H1 (cell line): ENCODE data around the gene FAT1. TPM values are rescaled to one million over a fixed set of nuclear protein-coding genes. Genes with fewer than 3 reads are reported as not detected.

ENCODE experiments used
- CTCF ChIA-PET: fragments of 300-600 bp; sonication (Branson Sonifier 250); formaldehyde crosslinking; loops from one replicate; lab custom pipeline; 2021; ENCODE audit not compliant: partially characterized antibody; lab: Charles Lee
- POLR2A ChIA-PET: fragments of 300-600 bp; sonication (Branson Sonifier 250); formaldehyde crosslinking; loops from one replicate; lab custom pipeline; 2021; ENCODE audit warnings: inconsistent platforms; ENCODE audit not compliant: partially characterized antibody; lab: Charles Lee
- DNase-seq, 2 experiments: peaks; one replicate each; pipeline versions ENCODE4 v3.0.0 to v3.0.0-alpha.2; 2010 to 2022; ENCODE audit warnings: low spot score in 2 of 2, low read depth in 1 of 2, mixed read lengths in 1 of 2
- FAIRE-seq: peaks from 2 replicates; lab custom pipeline; 2011; peaks lifted over from hg19 to GRCh38; lab: Jason Lieb, UNC
- H2AFZ ChIP-seq: 2 replicates; pipeline ENCODE4 v1.8.1; 2012; ENCODE audit warnings: low read length, inconsistent platforms
- H2AK5ac ChIP-seq: 2 replicates; pipeline ENCODE4 v1.6.1; 2013; ENCODE audit warnings: low read depth, low read length
- H2BK120ac ChIP-seq: replicated peaks from 2 replicates; pipeline ENCODE3; 2013; ENCODE audit warnings: low read depth, low read length, inconsistent platforms
- H2BK12ac ChIP-seq: 2 replicates; pipeline ENCODE4 v1.6.1; 2013; ENCODE audit warnings: low read depth, low read length
- H2BK15ac ChIP-seq: 2 replicates; pipeline ENCODE4 v1.6.1; 2013; ENCODE audit warnings: low read length
- H2BK20ac ChIP-seq: 2 replicates; pipeline ENCODE4 v1.6.1; 2013; ENCODE audit warnings: low read length
- H2BK5ac ChIP-seq: 2 replicates; pipeline ENCODE4 v1.6.1; 2013; ENCODE audit warnings: low read depth, low read length
- H3K14ac ChIP-seq: 2 replicates; pipeline ENCODE4 v1.6.1; 2013; ENCODE audit warnings: inconsistent platforms; ENCODE audit not compliant: insufficient read length
- H3K18ac ChIP-seq: 2 replicates; pipeline ENCODE4 v1.6.1; 2013; ENCODE audit warnings: low read length; ENCODE audit errors: extremely low read depth
- H3K23ac ChIP-seq: 2 replicates; pipeline ENCODE4 v1.6.1; 2013; ENCODE audit warnings: inconsistent platforms; ENCODE audit not compliant: insufficient read length
- H3K23me2 ChIP-seq: 2 replicates; pipeline ENCODE4 v1.6.1; 2013; ENCODE audit warnings: low read depth, low read length
- H3K27ac ChIP-seq: 2 replicates; pipeline ENCODE4 v1.6.1; 2011; ENCODE audit warnings: low read depth, low read length, inconsistent platforms
- H3K27me3 ChIP-seq, 4 experiments: replicated peaks in 1 of 4; 1 replicate in 1 of 4; 2 replicates in 3 of 4; pipeline versions ENCODE4 v1.6.1 to v1.8.1; 2011 to 2013; ENCODE audit warnings: low read length in 3 of 4, mild to moderate bottlenecking in 3 of 4, inconsistent platforms in 2 of 4, mixed read lengths in 2 of 4, moderate library complexity in 1 of 4; ENCODE audit not compliant: control insufficient read depth in 3 of 4, insufficient read depth in 3 of 4; ENCODE audit errors: extremely low read depth in 1 of 4
- H3K36me3 ChIP-seq, 4 experiments: 2 replicates each; pipeline versions ENCODE4 v1.6.1 to v1.8.1; 2011 to 2013; ENCODE audit warnings: mild to moderate bottlenecking in 4 of 4, low read length in 3 of 4, moderate library complexity in 2 of 4, control low read depth in 1 of 4, inconsistent platforms in 1 of 4; ENCODE audit not compliant: insufficient read depth in 4 of 4, control insufficient read depth in 2 of 4
- H3K4ac ChIP-seq: replicated peaks from 2 replicates; pipeline ENCODE3; 2013; ENCODE audit warnings: low read length, low read depth, mixed read lengths, inconsistent platforms; ENCODE audit not compliant: insufficient read length
- H3K4me1 ChIP-seq, 4 experiments: replicated peaks in 1 of 4; 1 replicate in 1 of 4; 2 replicates in 3 of 4; pipeline versions ENCODE4 v1.6.1 to v1.8.1; 2011 to 2013; ENCODE audit warnings: low read length in 3 of 4, inconsistent platforms in 2 of 4, mixed read lengths in 1 of 4; ENCODE audit not compliant: insufficient read depth in 4 of 4, control insufficient read depth in 3 of 4
- H3K4me2 ChIP-seq, 2 experiments: 2 replicates each; pipeline versions ENCODE4 v1.6.1 to v1.8.1; 2011 to 2013; ENCODE audit warnings: low read depth in 2 of 2, low read length in 2 of 2, control low read depth in 1 of 2, inconsistent platforms in 1 of 2, mild to moderate bottlenecking in 1 of 2; ENCODE audit not compliant: insufficient read depth in 1 of 2
- H3K4me3 ChIP-seq, 4 experiments: fragments of 200-600, 300-600 bp in 1 of 4; sonication (generic), shearing (Covaris generic), sonication (Bioruptor Twin) in 1 of 4; 2 replicates each; pipeline versions ENCODE4 v1.5.1 to v1.8.1; 2011 to 2016; ENCODE audit warnings: low read length in 4 of 4, low read depth in 3 of 4, control low read depth in 2 of 4, inconsistent platforms in 2 of 4, mild to moderate bottlenecking in 2 of 4, mixed read lengths in 1 of 4, moderate library complexity in 1 of 4; ENCODE audit not compliant: insufficient read depth in 2 of 4; ENCODE audit errors: extremely low read depth in 1 of 4
- H3K56ac ChIP-seq: replicated peaks from 2 replicates; pipeline ENCODE3; 2013; ENCODE audit warnings: low read depth, mild to moderate bottlenecking, mixed read lengths, low read length, inconsistent platforms; ENCODE audit not compliant: insufficient read length
- H3K79me1 ChIP-seq: 2 replicates; pipeline ENCODE4 v1.6.1; 2013; ENCODE audit warnings: low read depth, low read length, control low read depth
- H3K79me2 ChIP-seq, 2 experiments: 2 replicates each; pipeline versions ENCODE4 v1.6.1 to v1.8.1; 2012 to 2013; ENCODE audit warnings: low read length in 2 of 2, mild to moderate bottlenecking in 2 of 2, inconsistent platforms in 1 of 2; ENCODE audit not compliant: insufficient read depth in 2 of 2, control insufficient read depth in 1 of 2
- H3K9ac ChIP-seq, 4 experiments: replicated peaks in 1 of 4; 1 replicate in 1 of 4; 2 replicates in 3 of 4; pipeline versions ENCODE4 v1.6.1 to v1.8.1; 2011 to 2013; ENCODE audit warnings: low read depth in 3 of 4, low read length in 3 of 4, control low read depth in 2 of 4, mild to moderate bottlenecking in 2 of 4, moderate library complexity in 2 of 4, inconsistent platforms in 1 of 4; ENCODE audit errors: extremely low read depth in 1 of 4
- H3K9me3 ChIP-seq, 2 experiments: 2 replicates each; pipeline versions ENCODE4 v1.6.1 to v1.8.1; 2012 to 2013; ENCODE audit warnings: mild to moderate bottlenecking in 2 of 2, moderate library complexity in 2 of 2, control low read depth in 1 of 2, inconsistent platforms in 1 of 2, low read depth in 1 of 2, low read length in 1 of 2, mixed read lengths in 1 of 2; ENCODE audit not compliant: insufficient read depth in 2 of 2
- H4K20me1 ChIP-seq, 2 experiments: replicated peaks in 1 of 2; 2 replicates each; pipeline versions ENCODE3 to v1.8.1; 2011 to 2013; ENCODE audit warnings: inconsistent platforms in 2 of 2, low read length in 2 of 2, mild to moderate bottlenecking in 1 of 2; ENCODE audit not compliant: insufficient read depth in 2 of 2, control insufficient read depth in 1 of 2
- H4K5ac ChIP-seq: 2 replicates; pipeline ENCODE4 v1.6.1; 2013; ENCODE audit warnings: low read length, low read depth, mixed read lengths, inconsistent platforms; ENCODE audit not compliant: insufficient read length
- H4K8ac ChIP-seq: 2 replicates; pipeline ENCODE4 v1.8.0; 2013; ENCODE audit warnings: mild to moderate bottlenecking, moderate library complexity, low read length, inconsistent platforms; ENCODE audit not compliant: insufficient read depth; ENCODE audit errors: extremely low read depth
- H4K91ac ChIP-seq: replicated peaks from 2 replicates; pipeline ENCODE3; 2013; ENCODE audit warnings: low read length, mixed read lengths, inconsistent platforms; ENCODE audit not compliant: insufficient read length
- BACH1 ChIP-seq: IDR thresholded peaks from 2 replicates; pipeline ENCODE4 v1.6.1; 2012; ENCODE audit warnings: low read length, improper control_type of control experiment
- EP300 ChIP-seq, 2 experiments: IDR thresholded peaks; 1 replicate in 1 of 2; 2 replicates in 1 of 2; pipeline ENCODE4 v1.6.1; 2011 to 2012; ENCODE audit warnings: low read depth in 2 of 2, low read length in 2 of 2, mild to moderate bottlenecking in 2 of 2, borderline replicate concordance in 1 of 2, inconsistent platforms in 1 of 2, moderate library complexity in 1 of 2
- HDAC2 ChIP-seq, 2 experiments: fragments of 300-600 bp in 1 of 2; sonication (generic) in 1 of 2; IDR thresholded peaks; 2 replicates each; pipeline ENCODE4 v1.6.1; 2011 to 2012; ENCODE audit warnings: low read depth in 2 of 2, low read length in 2 of 2, mild to moderate bottlenecking in 2 of 2, moderate library complexity in 2 of 2, borderline replicate concordance in 1 of 2, inconsistent platforms in 1 of 2
- HDAC6 ChIP-seq: IDR thresholded peaks from one replicate; pipeline ENCODE4 v1.7.1; 2012; ENCODE audit warnings: low read depth, mild to moderate bottlenecking, inconsistent platforms, low read length, moderate library complexity
- NRF1 ChIP-seq: IDR thresholded peaks from 2 replicates; pipeline ENCODE4 v1.6.1; 2011; ENCODE audit warnings: mild to moderate bottlenecking, low read depth, low read length, improper control_type of control experiment
- RAD21 ChIP-seq, 2 experiments: IDR thresholded peaks in 1 of 2; conservative IDR thresholded peaks in 1 of 2; 2 replicates each; pipeline ENCODE4 v1.6.1; 2011; ENCODE audit warnings: low read depth in 2 of 2, low read length in 2 of 2, improper control_type of control experiment in 1 of 2, inconsistent platforms in 1 of 2, mild to moderate bottlenecking in 1 of 2, moderate library complexity in 1 of 2
- TAF7 ChIP-seq: optimal IDR thresholded peaks from 2 replicates; pipeline ENCODE3; 2011; ENCODE audit warnings: low read depth, mild to moderate bottlenecking, inconsistent platforms, low read length, moderate library complexity, borderline replicate concordance
- WGBS, 2 experiments: shearing (Covaris generic) in 1 of 2; methylation state at CpG; one replicate each; pipeline versions ENCODE4 v1.1.6 to v1.1.7; 2013 to 2015; ENCODE audit warnings: low lambda C conversion rate in 2 of 2, mixed read lengths in 2 of 2, inconsistent platforms in 1 of 2, low coverage in 1 of 2, missing lambda C conversion rate in 1 of 2; ENCODE audit not compliant: insufficient replicate concordance in 2 of 2, insufficient coverage in 1 of 2, insufficient read length in 1 of 2; ENCODE audit errors: extremely low coverage in 1 of 2, missing lambda C conversion rate in 1 of 2; 5-methylcytosine and 5-hydroxymethylcytosine counted together
- polyA plus RNA-seq, 7 experiments: library from polyadenylated mRNA; depleted of rRNA in 3 of 7; stranded (reverse) in 5 of 7; unstranded in 2 of 7; fragments of >200 nt in 5 of 7; fragments of 200-250 nt in 2 of 7; gene quantifications; 1 replicate in 5 of 7; 2 replicates in 1 of 7; 4 replicates in 1 of 7; pipeline versions ENCODE4 v1.2.1 to v1.2.3, GENCODE V29; 2011 to 2013; ENCODE audit warnings: missing spikeins in 2 of 7, mixed read lengths in 2 of 7
- total RNA-seq: library from RNA; stranded (reverse); fragmentation: NEBNext Ultra II Directional; extraction: Animal tissue kit (Norgen Biotek cat#: 25700); gene quantifications from 2 replicates; pipeline ENCODE4 v1.2.1, GENCODE V29; 2021

The FAT1 gene
- total and polyA plus RNA-seq, 2 of the 8 experiments (the other 6 are each of a cell fraction or from before 2014, with no cell fraction given), result 94.4 to 137 TPM

DNA sequence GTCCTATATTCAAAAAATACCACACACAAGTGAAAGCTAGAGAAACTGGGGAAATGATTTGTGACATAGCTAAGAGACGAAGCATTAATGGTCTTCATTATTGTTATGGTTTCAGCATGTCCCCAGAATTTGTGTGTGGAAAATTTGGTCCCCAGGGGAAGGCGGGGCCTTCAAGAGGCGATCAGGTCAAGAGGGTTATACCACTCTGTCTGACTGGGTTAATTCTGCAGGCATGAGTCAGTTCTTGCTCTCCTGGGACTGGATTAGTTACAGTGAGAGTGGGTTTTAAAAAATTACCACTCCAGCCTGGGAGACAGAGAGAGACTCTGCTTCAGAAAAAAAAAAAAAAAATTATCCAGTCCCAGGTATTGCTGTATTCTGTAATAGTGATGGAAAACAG lies 166.2 kb downstream of the FAT1 start:
- FAIRE-seq (no peak), DNase-seq (no peak)
- Histone ChIP-seq H3K36me3 (no peaks in the 10 kb centered on the region), H4K91ac (no peak overlapping the region), H3K9me3 (no peaks in the 10 kb centered on the region), H3K18ac (no peak overlapping the region), H3K23me2 (peaks cover 4% of the 10 kb centered on the region; the same call in 1 of the 2 replicates), H2AFZ (no peak overlapping the region), H4K8ac (no peak overlapping the region), H3K4me1 (peaks cover 0 to 5% (median 0%) of the 10 kb centered on the region in 4 experiments; a peak in 2 of 7 replicates), H3K27ac (no peak overlapping the region), H3K9ac (no peak overlapping the region), H3K4ac (no peak overlapping the region), H2BK5ac (no peak overlapping the region), H3K27me3 (peaks cover 0 to 10% (median 6%) of the 10 kb centered on the region in 4 experiments; a peak in 6 of 7 replicates), H3K79me1 (no peaks in the 10 kb centered on the region), H4K5ac (no peak overlapping the region), H3K14ac (no peak overlapping the region), H4K20me1 (no peaks in the 10 kb centered on the region), H2AK5ac (no peak overlapping the region), H3K4me2 (no peak overlapping the region), H3K4me3 (no peak overlapping the region), H2BK120ac (no peak overlapping the region), H2BK20ac (no peak overlapping the region), H3K79me2 (no peaks in the 10 kb centered on the region), H3K56ac (no peak overlapping the region), H2BK15ac (no peak overlapping the region), H3K23ac (no peak overlapping the region), H2BK12ac (no peak overlapping the region)
- TF ChIP-seq TAF7 (no peak), BACH1 (no peak), NRF1 (no peak), EP300 (IDR thresholded peaks at IDR 0.05; ENCODE audit: borderline replicate concordance in 1 of 2, low read depth in 2 of 2, low read length in 2 of 2) (no peak), HDAC2 (IDR thresholded peaks at IDR 0.05; ENCODE audit: borderline replicate concordance in 1 of 2, low read depth in 2 of 2, low read length in 2 of 2) (no peak), HDAC6 (no peak), RAD21 (IDR thresholded peaks at IDR 0.05 in 1 of 2, conservative IDR thresholded peaks at IDR 0.05 in 1 of 2; ENCODE audit: low read depth in 2 of 2, low read length in 2 of 2) (no peak)
- 93% methylated on average over 3 of the region's 3 CpGs; no CpG with 5 or more reads in 1 of the 2 experiments for WGBS, 2 experiments
- POLR2A ChIA-PET, result interaction anchor here (1.4 kb wide), 1 partner anchor 163 kb away, joined by 3 read pairs; no protein-coding TSS in a partner anchor
- CTCF ChIA-PET, result interaction anchor here (0.7 to 4.0 kb wide), 7 partner anchors 21 to 261 kb away, joined by 3 to 26 read pairs (median 3); no protein-coding TSS in a partner anchor
